ENCODE data around the gene RBM5. TPM values are rescaled to one million over a fixed set of nuclear protein-coding genes. Genes with fewer than 3 reads are reported as not detected.
"Not testable (repeated sequence)": the region's sequence is repeated elsewhere in the genome, so short reads cannot be mapped to it uniquely, and the experiment has no call there.

RBM5 gene
- total and polyA plus RNA-seq, 10 of the 15 experiments (the other 5 are each of a cell fraction or from before 2014, with no cell fraction given): 35.1 to 347 (median 111) TPM

DNA sequence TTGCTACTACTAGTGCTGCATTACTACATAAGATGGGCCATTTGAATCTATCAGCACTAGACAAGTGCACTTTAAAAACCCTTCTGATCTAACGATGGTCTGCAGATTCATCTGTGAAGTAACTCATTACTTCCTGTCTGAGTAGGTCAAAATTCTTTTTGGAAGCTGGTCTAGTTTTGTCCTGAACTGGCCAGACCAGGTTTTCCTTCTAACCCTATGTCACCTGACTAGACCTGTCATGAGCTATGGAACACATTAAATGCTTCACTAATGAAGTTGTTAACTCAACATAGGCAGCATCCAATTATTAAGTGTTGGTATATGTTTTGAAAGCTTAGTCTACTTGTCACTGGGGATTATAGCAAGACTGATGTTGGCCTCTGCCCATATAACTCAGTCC, 10.1 kb upstream of the RBM5 start:
- no peak for FAIRE-seq
- no peak overlapping the region for H3K9ac ChIP-seq (ENCODE audit: control insufficient read depth, insufficient read depth, low read length)
- no peak overlapping the region for H2AFZ ChIP-seq (ENCODE audit: control insufficient read depth, low read depth, low read length)
- TF ChIP-seq NR2C2 (IDR thresholded peaks at IDR 0.05; ENCODE audit: borderline replicate concordance, control insufficient read depth, insufficient read length, low read depth): no peak
- TF ChIP-seq TCF3 (IDR thresholded peaks at IDR 0.05; ENCODE audit: borderline replicate concordance, insufficient read depth, low read depth, low read length): no peak
- no peak for TF ChIP-seq JUNB (IDR thresholded peaks at IDR 0.05)
- no peak for TF ChIP-seq ESRRA (IDR thresholded peaks at IDR 0.05; ENCODE audit: low read length)
- TF ChIP-seq TCF7 (IDR thresholded peaks at IDR 0.05; ENCODE audit: borderline replicate concordance): no peak
- TF ChIP-seq SPI1 (IDR thresholded peaks at IDR 0.05; ENCODE audit: borderline replicate concordance, insufficient read depth, low read depth, low read length): no peak
- no peak for TF ChIP-seq MEF2B (IDR thresholded peaks at IDR 0.05; ENCODE audit: partially characterized antibody, poor library complexity, severe bottlenecking)
- no peak for TF ChIP-seq BCL11A (IDR thresholded peaks at IDR 0.05; ENCODE audit: low read depth, low read length)
- TF ChIP-seq CHD1 (IDR thresholded peaks at IDR 0.05; ENCODE audit: low read depth, low read length): no peak
- TF ChIP-seq, protein P1, sequence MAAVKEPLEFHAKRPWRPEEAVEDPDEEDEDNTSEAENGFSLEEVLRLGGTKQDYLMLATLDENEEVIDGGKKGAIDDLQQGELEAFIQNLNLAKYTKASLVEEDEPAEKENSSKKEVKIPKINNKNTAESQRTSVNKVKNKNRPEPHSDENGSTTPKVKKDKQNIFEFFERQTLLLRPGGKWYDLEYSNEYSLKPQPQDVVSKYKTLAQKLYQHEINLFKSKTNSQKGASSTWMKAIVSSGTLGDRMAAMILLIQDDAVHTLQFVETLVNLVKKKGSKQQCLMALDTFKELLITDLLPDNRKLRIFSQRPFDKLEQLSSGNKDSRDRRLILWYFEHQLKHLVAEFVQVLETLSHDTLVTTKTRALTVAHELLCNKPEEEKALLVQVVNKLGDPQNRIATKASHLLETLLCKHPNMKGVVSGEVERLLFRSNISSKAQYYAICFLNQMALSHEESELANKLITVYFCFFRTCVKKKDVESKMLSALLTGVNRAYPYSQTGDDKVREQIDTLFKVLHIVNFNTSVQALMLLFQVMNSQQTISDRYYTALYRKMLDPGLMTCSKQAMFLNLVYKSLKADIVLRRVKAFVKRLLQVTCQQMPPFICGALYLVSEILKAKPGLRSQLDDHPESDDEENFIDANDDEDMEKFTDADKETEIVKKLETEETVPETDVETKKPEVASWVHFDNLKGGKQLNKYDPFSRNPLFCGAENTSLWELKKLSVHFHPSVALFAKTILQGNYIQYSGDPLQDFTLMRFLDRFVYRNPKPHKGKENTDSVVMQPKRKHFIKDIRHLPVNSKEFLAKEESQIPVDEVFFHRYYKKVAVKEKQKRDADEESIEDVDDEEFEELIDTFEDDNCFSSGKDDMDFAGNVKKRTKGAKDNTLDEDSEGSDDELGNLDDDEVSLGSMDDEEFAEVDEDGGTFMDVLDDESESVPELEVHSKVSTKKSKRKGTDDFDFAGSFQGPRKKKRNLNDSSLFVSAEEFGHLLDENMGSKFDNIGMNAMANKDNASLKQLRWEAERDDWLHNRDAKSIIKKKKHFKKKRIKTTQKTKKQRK (IDR thresholded peaks at IDR 0.05; ENCODE audit: low read depth, low read length): no peak
- TF ChIP-seq, protein P2, sequence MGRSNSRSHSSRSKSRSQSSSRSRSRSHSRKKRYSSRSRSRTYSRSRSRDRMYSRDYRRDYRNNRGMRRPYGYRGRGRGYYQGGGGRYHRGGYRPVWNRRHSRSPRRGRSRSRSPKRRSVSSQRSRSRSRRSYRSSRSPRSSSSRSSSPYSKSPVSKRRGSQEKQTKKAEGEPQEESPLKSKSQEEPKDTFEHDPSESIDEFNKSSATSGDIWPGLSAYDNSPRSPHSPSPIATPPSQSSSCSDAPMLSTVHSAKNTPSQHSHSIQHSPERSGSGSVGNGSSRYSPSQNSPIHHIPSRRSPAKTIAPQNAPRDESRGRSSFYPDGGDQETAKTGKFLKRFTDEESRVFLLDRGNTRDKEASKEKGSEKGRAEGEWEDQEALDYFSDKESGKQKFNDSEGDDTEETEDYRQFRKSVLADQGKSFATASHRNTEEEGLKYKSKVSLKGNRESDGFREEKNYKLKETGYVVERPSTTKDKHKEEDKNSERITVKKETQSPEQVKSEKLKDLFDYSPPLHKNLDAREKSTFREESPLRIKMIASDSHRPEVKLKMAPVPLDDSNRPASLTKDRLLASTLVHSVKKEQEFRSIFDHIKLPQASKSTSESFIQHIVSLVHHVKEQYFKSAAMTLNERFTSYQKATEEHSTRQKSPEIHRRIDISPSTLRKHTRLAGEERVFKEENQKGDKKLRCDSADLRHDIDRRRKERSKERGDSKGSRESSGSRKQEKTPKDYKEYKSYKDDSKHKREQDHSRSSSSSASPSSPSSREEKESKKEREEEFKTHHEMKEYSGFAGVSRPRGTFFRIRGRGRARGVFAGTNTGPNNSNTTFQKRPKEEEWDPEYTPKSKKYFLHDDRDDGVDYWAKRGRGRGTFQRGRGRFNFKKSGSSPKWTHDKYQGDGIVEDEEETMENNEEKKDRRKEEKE (IDR thresholded peaks at IDR 0.05): no peak
- TF ChIP-seq CHD2 (IDR thresholded peaks at IDR 0.05; ENCODE audit: borderline replicate concordance, low read depth, low read length): no peak
- H3K36me3 ChIP-seq (ENCODE audit: control insufficient read depth in 2 of 2, insufficient read depth in 2 of 2, low read length in 1 of 2): peaks cover 2 to 16% of the 10 kb centered on the region in 2 experiments
- intact Hi-C loops (cut with micrococcal nuclease; ENCODE audit: unreplicated experiment): no loop called here
- DNase-seq (ENCODE audit: low read depth, low spot score): no peak
- BruUV-seq (replicated peaks): TSS peak; percentile 76
- no peaks in the 10 kb centered on the region for H3K9me3 ChIP-seq (replicated peaks; ENCODE audit: control insufficient read depth, insufficient read depth, low read length)
- H3K4me1 ChIP-seq (ENCODE audit: control insufficient read depth, insufficient read depth, low read length): peaks cover 10% of the 10 kb centered on the region
- H3K27me3 ChIP-seq (replicated peaks in 1 of 2; ENCODE audit: control insufficient read depth in 2 of 2, insufficient read depth in 2 of 2, low read length in 1 of 2): no peaks in the 10 kb centered on the region
- ATAC-seq: no peak; the same call in 2 of the 3 replicates
- H4K20me1 ChIP-seq (ENCODE audit: control insufficient read depth, insufficient read depth): no peaks in the 10 kb centered on the region
- CTCF ChIA-PET: no interaction called here
- no peak overlapping the region for H3K4me3 ChIP-seq
- POLR2A ChIA-PET: no interaction called here
- H3K4me2 ChIP-seq (ENCODE audit: control insufficient read depth, insufficient read depth): no peak overlapping the region
- RAD21 ChIA-PET (ENCODE audit: unreplicated experiment): interaction anchor here (1.3 kb wide), 1 partner anchor 12 kb away, joined by 3 read pairs; no protein-coding TSS in a partner anchor
- H3K27ac ChIP-seq (ENCODE audit: control insufficient read depth, insufficient read depth): no peak overlapping the region
- 0% methylated on average over 1 of the region's 1 CpG for WGBS (ENCODE audit: insufficient coverage, insufficient replicate concordance, low lambda C conversion rate, missing lambda C conversion rate)
- SMC1A ChIA-PET (ENCODE audit: uncharacterized antibody, unreplicated experiment): interaction anchor here (0.8 to 2.3 kb wide), 3 partner anchors 9 to 11 kb away, joined by 3 to 7 read pairs (median 7); partner anchors contain the start of gene RBM5
- no peaks in the 10 kb centered on the region for H3K79me2 ChIP-seq (ENCODE audit: control insufficient read depth, insufficient read depth, low read length)
- in situ Hi-C loops (cut with MboI): no loop called here

DNA sequence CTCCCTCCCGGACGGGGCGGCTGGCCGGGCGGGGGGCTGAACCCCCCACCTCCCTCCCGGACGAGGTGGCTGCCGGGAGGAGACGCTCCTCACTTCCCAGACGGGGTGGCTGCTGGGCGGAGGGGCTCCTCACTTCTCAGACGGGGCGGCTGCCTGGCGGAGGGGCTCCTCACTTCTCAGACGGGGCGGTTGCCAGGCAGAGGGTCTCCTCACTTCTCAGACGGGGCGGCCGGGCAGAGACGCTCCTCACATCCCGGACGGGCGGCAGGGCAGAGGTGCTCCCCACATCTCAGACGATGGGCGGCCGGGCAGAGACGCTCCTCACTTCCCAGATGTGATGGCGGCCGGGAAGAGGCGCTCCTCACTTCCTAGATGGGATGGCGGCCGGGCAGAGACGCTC, 3.8 kb upstream of the RBM5 start:
- H3K9ac ChIP-seq (ENCODE audit: control insufficient read depth, insufficient read depth, low read length); H3K4me2 ChIP-seq (ENCODE audit: control insufficient read depth, insufficient read depth); DNase-seq (ENCODE audit: low read depth, low spot score); H3K4me3 ChIP-seq; H3K27me3 ChIP-seq (replicated peaks in 1 of 2; ENCODE audit: control insufficient read depth in 2 of 2, insufficient read depth in 2 of 2, low read length in 1 of 2); ATAC-seq; H3K4me1 ChIP-seq (ENCODE audit: control insufficient read depth, insufficient read depth, low read length); BruUV-seq (replicated peaks); H2AFZ ChIP-seq (ENCODE audit: control insufficient read depth, low read depth, low read length); H3K27ac ChIP-seq (ENCODE audit: control insufficient read depth, insufficient read depth); H3K9me3 ChIP-seq (replicated peaks; ENCODE audit: control insufficient read depth, insufficient read depth, low read length); H4K20me1 ChIP-seq (ENCODE audit: control insufficient read depth, insufficient read depth); intact Hi-C loops (cut with micrococcal nuclease; ENCODE audit: unreplicated experiment); POLR2A ChIA-PET; RAD21 ChIA-PET (ENCODE audit: unreplicated experiment); FAIRE-seq; SMC1A ChIA-PET (ENCODE audit: uncharacterized antibody, unreplicated experiment); CTCF ChIA-PET; H3K36me3 ChIP-seq (ENCODE audit: control insufficient read depth in 2 of 2, insufficient read depth in 2 of 2, low read length in 1 of 2); in situ Hi-C loops (cut with MboI): not testable (repeated sequence)
- peaks cover 17% of the 10 kb centered on the region for H3K79me2 ChIP-seq (ENCODE audit: control insufficient read depth, insufficient read depth, low read length)
- WGBS (ENCODE audit: insufficient coverage, insufficient replicate concordance, low lambda C conversion rate, missing lambda C conversion rate): 95% methylated on average over 10 of the region's 33 CpGs
